Activated CD4-positive, alpha-beta T cell treated with anti-CD3 and anti-CD28 coated beads, Interleukin-2, amount 50 U/mL, for 1 hour (primary cell): ENCODE measurements around the gene PNMA8B.

Source experiments
- DNase-seq: peaks from one replicate; pipeline ENCODE4 v3.0.0-alpha.2; 2020

PNMA8B gene

DNA sequence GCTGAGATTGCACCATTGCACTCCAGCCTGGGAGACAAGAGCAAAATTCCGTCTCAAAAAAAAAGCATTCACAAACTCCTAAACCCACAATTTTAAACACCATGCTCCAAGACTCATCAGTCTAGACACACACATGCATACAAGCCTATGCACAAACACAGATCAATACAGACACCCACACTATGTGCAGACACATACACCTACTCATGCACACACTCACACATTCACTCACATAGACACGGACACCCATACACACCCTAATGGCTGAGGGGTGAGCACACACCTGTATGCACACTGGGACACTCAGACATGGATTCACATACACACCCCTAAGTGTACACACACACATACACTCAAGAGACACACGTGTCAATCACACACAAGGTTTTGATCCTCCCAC is 9.3 kb downstream of the PNMA8B start:
- no peak for DNase-seq

DNA sequence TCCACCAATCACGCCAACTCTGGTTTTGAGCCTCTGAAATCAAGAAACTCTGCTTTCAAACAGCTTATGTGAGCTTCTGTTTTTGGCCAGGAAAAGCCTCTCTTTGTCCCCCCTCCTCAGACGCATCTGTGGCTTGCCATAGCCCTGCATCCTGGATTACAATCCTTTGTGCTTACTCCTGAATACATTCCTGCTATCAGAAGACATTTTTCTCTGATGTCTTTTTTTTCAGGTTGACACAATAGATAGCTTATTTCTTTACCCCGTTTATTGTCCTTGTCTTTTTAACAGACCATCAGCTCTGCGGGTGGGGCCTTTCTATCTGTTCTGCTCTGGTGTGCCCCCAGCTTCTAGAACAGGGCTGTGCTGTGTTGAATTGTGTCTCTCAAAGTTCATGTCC is 11.0 kb downstream of the PNMA8B start:
- DNase-seq: no peak

GRCh38 chr19:46482631-46483030 is 13.0 kb downstream of the PNMA8B start:
- no peak for DNase-seq

- no peak for DNase-seq
Measured at GRCh38 chr19:46481947-46482346, 13.7 kb downstream of the PNMA8B start.

DNA sequence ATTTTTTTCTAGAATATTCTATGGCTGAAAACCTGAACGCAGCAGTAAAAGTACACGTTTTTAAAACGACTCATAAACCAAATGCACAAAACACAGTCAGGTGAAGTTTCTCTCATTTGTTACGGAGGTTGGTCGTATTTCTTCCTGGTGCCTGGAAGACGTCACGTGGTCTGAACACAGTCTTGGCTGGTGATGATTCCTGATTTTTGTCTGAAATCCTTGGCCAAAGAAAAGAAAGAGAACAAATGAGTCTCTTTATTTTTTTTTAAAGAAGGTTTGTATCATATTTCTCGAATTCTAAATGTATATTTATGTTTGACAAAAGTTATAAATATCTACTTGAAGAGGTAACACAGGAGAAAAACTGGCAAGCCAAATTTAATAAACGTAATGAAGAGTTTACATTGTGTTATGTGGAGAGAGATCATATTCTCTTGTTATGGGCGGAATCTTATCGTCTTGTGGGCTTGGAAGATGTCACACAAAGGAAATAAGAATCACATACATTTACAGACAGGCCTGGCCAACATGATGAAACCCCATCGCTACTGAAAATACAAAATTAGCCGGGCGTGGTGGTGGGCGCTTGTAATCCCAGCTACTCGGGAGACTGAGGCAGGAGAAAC is 14.3 kb downstream of the PNMA8B start:
- no peak for DNase-seq

DNA sequence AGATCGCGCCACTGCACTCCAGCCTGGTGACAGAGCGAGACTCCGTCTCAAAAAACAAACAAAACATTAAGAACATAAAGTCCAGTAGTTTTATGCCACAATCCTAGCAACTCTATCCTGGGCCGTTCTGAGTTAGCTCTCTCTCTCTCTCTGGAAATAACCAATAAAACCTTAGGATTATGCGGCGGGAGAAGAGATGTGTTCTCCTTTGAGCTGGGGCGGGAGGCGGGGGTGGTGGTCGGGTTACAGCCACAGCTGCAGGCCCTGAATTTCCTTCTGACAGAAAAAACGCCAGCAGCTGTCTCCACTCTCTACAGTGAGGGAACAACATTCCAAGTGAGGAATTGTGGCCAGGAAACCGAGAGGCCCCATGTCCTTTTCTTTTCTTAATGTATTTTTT is 15.3 kb downstream of the PNMA8B start:
- no peak for DNase-seq

- no peak for DNase-seq
Measured at GRCh38 chr19:46478356-46478986, 17.2 kb downstream of the PNMA8B start.

GRCh38 chr19:46475986-46476385 is 19.7 kb downstream of the PNMA8B start:
- no peak for DNase-seq

- no peak for DNase-seq
Measured at GRCh38 chr19:46474211-46474610, 21.5 kb downstream of the PNMA8B start.

GRCh38 chr19:46472592-46472991 is 23.1 kb downstream of the PNMA8B start:
- no peak for DNase-seq

DNA sequence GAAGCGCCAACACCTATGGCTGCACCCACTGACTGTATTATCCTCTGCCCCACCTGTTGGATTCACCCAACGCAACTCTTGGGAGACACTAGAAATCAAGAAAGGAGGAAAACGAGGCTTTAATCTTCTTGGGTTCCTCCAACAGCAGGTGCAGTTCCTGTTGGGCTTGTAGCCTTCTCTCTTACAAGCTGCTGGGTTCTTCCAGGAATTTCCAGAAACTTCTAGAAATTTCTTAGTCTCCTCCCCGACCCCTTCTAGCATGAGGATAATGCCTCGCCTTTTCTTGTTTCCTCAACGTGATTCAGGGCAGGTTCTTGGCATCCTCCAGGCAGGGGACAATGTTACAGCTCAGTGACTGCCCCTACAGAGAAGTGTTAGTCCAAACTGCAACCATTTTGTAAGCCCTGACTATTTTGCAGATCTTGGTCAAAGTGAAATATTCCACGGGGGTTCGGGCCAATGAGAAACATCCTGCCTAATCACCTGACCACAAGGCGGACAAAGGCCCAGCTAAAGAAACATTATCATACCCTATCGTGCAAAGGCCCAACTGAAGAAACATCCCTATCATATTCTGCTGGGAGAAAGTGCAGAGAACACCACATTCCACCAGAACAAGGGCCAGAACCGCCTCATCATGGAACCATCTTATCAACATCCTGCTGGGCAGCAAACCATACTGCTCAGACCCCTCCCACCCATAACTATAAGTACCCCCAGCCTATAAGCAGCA is 23.7 kb downstream of the PNMA8B start:
- DNase-seq: no peak

GRCh38 chr19:46471116-46471733 is 24.4 kb downstream of the PNMA8B start, which contains the start of gene PNMA8A:
Gene PNMA8A (minus strand): TSS chr19:46471563. CDS start chr19:46471035, 528 bp downstream.
- DNase-seq: no peak

- no peak for DNase-seq
Measured at GRCh38 chr19:46470376-46470775, 25.3 kb downstream of the PNMA8B start.

DNA sequence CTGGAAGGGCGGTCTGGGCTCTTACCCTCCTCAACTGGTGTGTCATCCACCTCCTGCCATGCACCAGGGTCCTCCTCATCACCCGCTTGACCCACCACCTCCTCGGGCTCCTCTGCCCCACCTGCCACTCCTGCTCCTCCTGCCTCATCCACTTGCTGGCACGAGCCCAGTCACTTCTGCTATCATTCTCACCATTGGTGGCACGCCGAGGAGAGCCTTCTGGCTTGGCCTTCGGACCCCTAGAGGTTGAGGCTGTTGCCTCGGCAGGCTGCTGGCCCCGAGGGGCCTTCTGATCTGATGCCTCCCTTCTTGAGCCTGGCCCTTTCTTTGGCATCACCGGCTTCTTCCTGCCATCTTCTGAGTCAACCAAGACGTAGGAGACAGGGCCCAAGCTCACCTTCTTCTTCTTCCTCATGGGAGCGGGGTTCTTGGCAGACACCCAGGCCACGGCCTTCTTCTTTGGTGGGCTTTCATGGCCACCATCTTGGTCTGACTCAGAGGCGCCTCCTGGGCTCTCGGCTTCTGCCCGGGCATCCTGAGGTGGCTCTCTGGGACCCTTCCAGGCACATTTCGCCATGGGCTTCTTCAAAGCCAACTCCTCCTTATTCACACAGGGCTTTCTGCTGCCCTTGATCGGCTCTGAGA is 26.0 kb downstream of the PNMA8B start:
- DNase-seq: no peak

DNA sequence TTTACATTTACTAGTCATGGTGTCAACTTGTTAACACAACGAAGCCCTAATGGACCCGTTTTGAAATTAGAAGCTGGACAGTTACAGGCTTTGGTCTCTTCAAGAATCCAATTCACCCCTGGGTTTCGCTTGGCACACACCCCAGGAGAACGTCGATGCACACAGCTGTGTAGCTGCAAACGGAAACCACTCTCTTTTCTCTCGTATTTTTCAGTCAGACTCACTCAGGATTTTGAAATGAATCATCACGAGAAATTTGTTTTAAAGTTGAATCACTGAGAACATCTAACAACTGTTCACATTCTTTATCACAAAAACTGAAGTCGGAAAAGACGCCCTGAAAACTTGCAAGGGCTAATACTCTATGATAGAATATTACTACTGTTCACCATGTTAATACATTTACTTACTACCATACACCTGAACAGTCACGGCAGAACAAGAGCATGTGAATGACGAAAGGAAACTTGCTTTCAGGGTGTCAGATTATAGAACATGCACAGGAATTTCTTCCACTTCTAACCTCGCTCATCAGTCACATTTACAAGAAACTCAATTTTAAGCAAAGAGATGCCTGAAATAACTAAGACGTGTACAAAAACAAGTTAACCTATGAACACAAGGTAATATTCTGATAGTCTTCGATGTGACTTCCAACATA is 29.0 kb downstream of the PNMA8B start:
- DNase-seq: no peak

DNA sequence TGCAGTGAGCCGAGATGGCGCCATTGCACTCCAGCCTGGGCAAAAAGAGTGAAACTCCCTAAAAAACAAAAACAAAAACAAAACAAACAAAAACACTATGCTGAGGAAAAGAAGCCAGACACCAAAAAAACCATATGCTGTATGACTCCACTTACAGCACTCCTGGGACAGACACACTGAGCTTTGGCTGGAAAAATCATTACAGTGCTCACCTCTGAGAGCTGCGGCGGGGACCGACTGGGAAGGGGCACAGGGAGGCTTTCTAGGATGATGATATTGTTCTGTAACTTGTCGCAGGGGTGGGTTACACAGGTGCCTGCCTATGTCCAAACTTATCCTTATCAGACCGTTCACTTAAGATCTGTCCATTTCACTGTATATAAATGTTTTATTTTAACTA is 32.2 kb downstream of the PNMA8B start:
- DNase-seq: no peak

DNA sequence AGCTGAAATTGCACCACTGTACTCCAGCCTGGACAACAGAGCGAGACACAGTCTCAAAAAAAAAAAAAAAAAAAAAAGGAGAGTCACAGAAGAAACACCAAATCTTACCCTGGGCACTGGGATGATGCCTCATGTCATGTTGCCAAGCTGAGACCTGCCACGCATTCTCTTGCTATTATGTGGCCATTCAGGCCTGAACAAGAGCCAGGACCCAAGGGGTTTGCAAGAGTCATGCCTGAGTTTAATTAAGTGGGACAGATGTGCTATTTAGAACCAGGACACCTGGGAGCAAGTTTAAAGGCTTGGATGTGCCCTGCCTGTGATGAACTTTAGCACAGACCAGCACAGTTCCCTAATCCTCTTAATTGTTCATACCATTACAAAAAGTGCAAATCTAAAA is 34.1 kb downstream of the PNMA8B start:
- no peak for DNase-seq

DNA sequence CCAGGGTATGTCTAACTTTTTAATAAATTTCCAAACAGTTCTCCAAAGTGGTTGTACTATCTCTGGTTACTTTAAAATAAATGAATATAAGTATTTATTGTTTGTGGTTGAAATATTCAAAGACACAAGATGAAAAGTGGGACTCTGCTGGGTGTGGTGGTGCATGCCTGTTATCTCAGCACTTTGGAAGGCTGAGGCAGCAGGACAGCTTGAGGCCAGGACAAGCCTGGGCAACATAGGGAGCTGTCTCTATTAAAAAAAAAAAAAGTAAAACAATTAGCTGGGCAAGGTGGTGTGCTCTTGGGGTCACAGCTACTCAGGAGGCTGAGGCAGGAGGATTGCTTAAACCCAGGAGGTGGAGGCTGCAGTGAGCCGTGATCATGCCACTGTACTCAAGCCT is 34.7 kb downstream of the PNMA8B start:
- DNase-seq: no peak

DNA sequence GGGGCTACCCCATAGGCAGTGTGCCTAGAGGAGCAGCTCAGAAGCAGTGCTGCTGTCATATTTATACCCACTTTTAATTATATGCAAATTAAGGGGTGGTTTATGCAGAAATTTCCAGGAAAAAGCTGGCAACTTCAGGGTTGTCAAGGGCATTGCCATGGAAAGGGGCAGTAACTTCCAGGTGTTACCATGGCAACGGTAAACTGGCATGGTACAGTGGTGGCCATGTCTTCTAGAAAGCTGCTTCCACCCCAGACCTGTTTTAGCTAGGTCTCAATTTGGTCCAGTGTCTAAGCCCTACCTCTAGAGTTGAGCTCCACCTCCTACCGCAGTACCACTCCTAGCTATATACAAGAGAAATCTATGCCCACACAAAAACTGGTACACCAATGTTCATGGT is 35.6 kb downstream of the PNMA8B start:
- no peak for DNase-seq

DNA sequence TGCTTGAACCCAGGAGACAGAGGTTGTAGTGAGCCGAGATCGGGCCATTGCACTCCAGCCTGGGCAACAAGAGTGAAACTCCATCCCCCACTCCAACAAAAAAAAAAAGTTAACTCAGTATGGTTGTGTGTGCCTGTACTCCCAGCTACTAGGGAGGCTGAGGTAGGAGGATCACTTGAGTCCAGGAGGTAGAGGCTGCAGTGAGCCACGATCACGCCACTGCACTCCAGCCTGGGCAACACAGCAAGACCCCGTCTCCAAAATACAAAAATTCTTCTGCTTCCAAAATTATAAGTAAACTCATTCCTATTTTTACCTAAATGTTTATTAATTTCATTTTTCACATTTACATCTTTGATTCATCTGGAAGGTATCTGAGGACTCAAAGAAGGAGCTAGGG is 38.7 kb downstream of the PNMA8B start:
- no peak for DNase-seq

DNA sequence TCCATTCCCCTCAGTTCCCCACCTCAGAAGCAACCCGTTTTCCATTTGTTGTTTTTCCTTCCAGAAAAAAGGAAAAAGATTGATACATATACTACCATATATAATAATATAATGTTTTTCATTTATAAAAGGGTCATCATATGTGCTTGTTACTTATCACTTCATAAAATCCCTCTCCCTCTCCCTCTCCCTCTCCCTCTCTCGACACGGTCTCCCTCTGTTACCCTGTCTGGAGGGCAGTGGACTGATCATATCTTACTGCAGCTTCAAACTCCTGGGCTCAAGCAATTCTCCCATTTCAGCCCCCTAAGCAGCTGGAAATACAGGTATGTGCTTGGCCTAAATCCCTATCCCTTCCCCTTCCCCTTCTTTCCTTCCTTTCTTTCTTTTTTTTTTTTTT is 41.4 kb downstream of the PNMA8B start:
- DNase-seq: no peak

- no peak for DNase-seq
Measured at GRCh38 chr19:46453661-46454060, 42.0 kb downstream of the PNMA8B start.

GRCh38 chr19:46452186-46452585 is 43.5 kb downstream of the PNMA8B start:
- no peak for DNase-seq
